NCI-H2107 treated with DMSO at 0.1 percent for 48 hours (cell line): ENCODE results near the gene KRTAP10-6.
"Not testable (repeated sequence)": the region's sequence is repeated elsewhere in the genome, so short reads cannot be mapped to it uniquely, and the experiment has no call there.

ENCODE experiments used
- DNase-seq: peaks from one replicate; lab custom pipeline; 2025; ENCODE audit not compliant: unreplicated experiment; lab: John Stamatoyannopoulos, UW

KRTAP10-6 gene

GRCh38 chr21:44579056-44579832, 13.1 kb downstream of the KRTAP10-6 start:
- DNase-seq: no peak

- no peak for DNase-seq
Observed at GRCh38 chr21:44578371-44579055, 13.8 kb downstream of the KRTAP10-6 start.

GRCh38 chr21:44576025-44576420, 16.3 kb downstream of the KRTAP10-6 start:
- DNase-seq: no peak

GRCh38 chr21:44575307-44576024, 16.8 kb downstream of the KRTAP10-6 start:
- no peak for DNase-seq

GRCh38 chr21:44574457-44575306, 17.6 kb downstream of the KRTAP10-6 start:
- no peak for DNase-seq

GRCh38 chr21:44573630-44574456, 18.5 kb downstream of the KRTAP10-6 start, which contains the start of gene KRTAP10-4:
TSS of gene KRTAP10-4 (plus strand) at chr21:44573729. CDS start at chr21:44573759, 30 bp downstream.
- not testable (repeated sequence) for DNase-seq

- no peak for DNase-seq
Observed at GRCh38 chr21:44572959-44573583, 19.2 kb downstream of the KRTAP10-6 start.

GRCh38 chr21:44571844-44572782, 20.2 kb downstream of the KRTAP10-6 start:
- DNase-seq: no peak

GRCh38 chr21:44571296-44571695, 21.0 kb downstream of the KRTAP10-6 start:
- DNase-seq: no peak

- no peak for DNase-seq
Observed at GRCh38 chr21:44569861-44570517, 22.3 kb downstream of the KRTAP10-6 start.

- no peak for DNase-seq
Observed at GRCh38 chr21:44568667-44569556, 23.4 kb downstream of the KRTAP10-6 start.

- no peak for DNase-seq
Observed at GRCh38 chr21:44568261-44568660, 24.0 kb downstream of the KRTAP10-6 start.

GRCh38 chr21:44567481-44568171, 24.7 kb downstream of the KRTAP10-6 start:
- no peak for DNase-seq

- no peak for DNase-seq
Observed at GRCh38 chr21:44566403-44566802, 25.9 kb downstream of the KRTAP10-6 start.

- no peak for DNase-seq
Observed at GRCh38 chr21:44564886-44565598, 27.3 kb downstream of the KRTAP10-6 start.

GRCh38 chr21:44564099-44564498, 28.2 kb downstream of the KRTAP10-6 start:
- no peak for DNase-seq
